GM23248 (cell line): Measurements from ENCODE around the gene MT1G. TPM values are rescaled to one million over a fixed set of nuclear protein-coding genes. Genes with fewer than 3 reads are reported as not detected.

Experiments
- DNase-seq: peaks from one replicate; pipeline ENCODE4 v3.0.0-alpha.2; 2015
- H2AFZ ChIP-seq: fragments of 200-600 bp; sonication (generic); 2 replicates; pipeline ENCODE4 v1.6.1; 2016; ENCODE audit warnings: antibody characterized with exemption
- H3F3A ChIP-seq: fragments of 200-600 bp; sonication (generic); 2 replicates; pipeline ENCODE4 v1.6.1; 2016; ENCODE audit warnings: mild to moderate bottlenecking, antibody characterized with exemption, mixed run types; ENCODE audit not compliant: insufficient read depth
- H3K27ac ChIP-seq: fragments of 200-600 bp; sonication (generic); 2 replicates; pipeline ENCODE4 v1.5.1; 2016; ENCODE audit warnings: mild to moderate bottlenecking
- H3K27me3 ChIP-seq: fragments of 200-600 bp; sonication (generic); replicated peaks from 2 replicates; pipeline ENCODE4 v1.6.1; 2016; ENCODE audit warnings: mild to moderate bottlenecking; ENCODE audit not compliant: insufficient read depth
- H3K36me3 ChIP-seq: fragments of 200-600 bp; sonication (generic); 2 replicates; pipeline ENCODE4 v1.6.1; 2016; ENCODE audit warnings: low read depth, mild to moderate bottlenecking
- H3K4me1 ChIP-seq: fragments of 200-600 bp; sonication (generic); 2 replicates; pipeline ENCODE4 v1.6.1; 2016; ENCODE audit warnings: mild to moderate bottlenecking; ENCODE audit not compliant: insufficient read depth
- H3K4me2 ChIP-seq: fragments of 200-600 bp; sonication (generic); one replicate; pipeline ENCODE4 v1.6.1; 2016; ENCODE audit warnings: mild to moderate bottlenecking; ENCODE audit not compliant: unreplicated experiment
- H3K4me3 ChIP-seq: fragments of 200-600 bp; sonication (generic); 2 replicates; pipeline ENCODE4 v1.5.1; 2016; ENCODE audit warnings: mild to moderate bottlenecking
- H3K79me2 ChIP-seq: fragments of 200-600 bp; sonication (generic); 2 replicates; pipeline ENCODE4 v1.6.1; 2016; ENCODE audit warnings: mild to moderate bottlenecking; ENCODE audit not compliant: insufficient read depth
- H3K9ac ChIP-seq: fragments of 200-600 bp; sonication (generic); 2 replicates; pipeline ENCODE4 v1.6.1; 2016; ENCODE audit warnings: mild to moderate bottlenecking
- H3K9me2 ChIP-seq: fragments of 200-600 bp; sonication (generic); 2 replicates; pipeline ENCODE4 v1.6.1; 2016; ENCODE audit warnings: mixed run types, mild to moderate bottlenecking, moderate library complexity; ENCODE audit not compliant: insufficient read depth
- H3K9me3 ChIP-seq: fragments of 200-600 bp; sonication (generic); one replicate; pipeline ENCODE4 v1.6.1; 2017; ENCODE audit warnings: low read depth
- H4K20me1 ChIP-seq: fragments of 200-600 bp; sonication (generic); 2 replicates; pipeline ENCODE4 v1.6.0; 2016; ENCODE audit not compliant: insufficient read depth
- EZH2 ChIP-seq: fragments of 200-600 bp; sonication (generic); IDR thresholded peaks from 2 replicates; pipeline ENCODE4 v1.6.1; 2018; ENCODE audit warnings: antibody characterized with exemption, mild to moderate bottlenecking; ENCODE audit not compliant: insufficient read depth, poor library complexity, severe bottlenecking
- EZH2phosphoT487 ChIP-seq: fragments of 200-600 bp; sonication (generic); IDR thresholded peaks from 2 replicates; pipeline ENCODE4 v1.6.1; 2018; ENCODE audit warnings: antibody characterized with exemption, moderate library complexity, mild to moderate bottlenecking, low read depth; ENCODE audit not compliant: insufficient read depth
- WGBS, 2 experiments: methylation state at CpG; one replicate each; pipeline ENCODE4 v1.1.6; 2015 to 2017; ENCODE audit warnings: low lambda C conversion rate in 2 of 2, low coverage in 1 of 2; ENCODE audit errors: missing lambda C conversion rate in 2 of 2; 5-methylcytosine and 5-hydroxymethylcytosine counted together
- in situ Hi-C: fragments of 300-500 bp; cut with MboI; formaldehyde crosslinking; loops from 2 replicates; pipeline ENCODE4 v1.15.0; 2020
- polyA plus RNA-seq: library from polyadenylated mRNA; unstranded; fragments of >200 nt; fragmentation: Nextera tagmentation; extraction: Ambion mirVana; gene quantifications from 2 replicates; pipeline ENCODE4 v1.2.1, GENCODE V29; 2016
- total RNA-seq: library from RNA; depleted of rRNA; stranded (reverse); fragments of >200 nt; shearing (Covaris generic); gene quantifications from 2 replicates; pipeline ENCODE4 v1.2.3, GENCODE V29; 2014

The MT1G gene
- total and polyA plus RNA-seq, 2 experiments from 2014 or later: 4.4 TPM; not detected in 1

GRCh38 chr16:56690420-56691122 lies 22.7 kb upstream of the MT1G start:
- H3K9ac ChIP-seq: no peak overlapping the region
- no peaks in the 10 kb centered on the region for H3K9me3 ChIP-seq
- H3K4me2 ChIP-seq: no peak overlapping the region
- no peaks in the 10 kb centered on the region for H4K20me1 ChIP-seq
- no peaks in the 10 kb centered on the region for H3K27me3 ChIP-seq
- in situ Hi-C loops: loop anchor here (10.0 kb wide), 1 partner anchor 116 kb away; no protein-coding TSS in a partner anchor
- H3K9me2 ChIP-seq: no peaks in the 10 kb centered on the region
- peaks cover 9% of the 10 kb centered on the region; the same call in 1 of the 2 replicates for H3K4me1 ChIP-seq
- no peak overlapping the region for H3K27ac ChIP-seq
- H2AFZ ChIP-seq: no peak overlapping the region
- no peak for TF ChIP-seq EZH2phosphoT487
- no peak for TF ChIP-seq EZH2
- no peaks in the 10 kb centered on the region for H3F3A ChIP-seq
- H3K36me3 ChIP-seq: no peaks in the 10 kb centered on the region
- 86 to 87% methylated on average over 4 of the region's 4 CpGs for WGBS, 2 experiments
- H3K79me2 ChIP-seq: no peaks in the 10 kb centered on the region
- DNase-seq: no peak
- no peak overlapping the region for H3K4me3 ChIP-seq

GRCh38 chr16:56689171-56689570 lies 21.3 kb upstream of the MT1G start:
- no peaks in the 10 kb centered on the region for H4K20me1 ChIP-seq
- H3K9me2 ChIP-seq: no peaks in the 10 kb centered on the region
- H3F3A ChIP-seq: no peaks in the 10 kb centered on the region
- TF ChIP-seq EZH2 (no peak), EZH2phosphoT487 (no peak)
- H3K9ac ChIP-seq: no peak overlapping the region
- DNase-seq: peak; percentile 19
- 87 to 91% methylated on average over 3 of the region's 3 CpGs for WGBS, 2 experiments
- H3K36me3 ChIP-seq: no peaks in the 10 kb centered on the region
- no peak overlapping the region for H2AFZ ChIP-seq
- no peak overlapping the region for H3K27ac ChIP-seq
- H3K4me3 ChIP-seq: no peak overlapping the region
- no peaks in the 10 kb centered on the region for H3K79me2 ChIP-seq
- no peaks in the 10 kb centered on the region for H3K9me3 ChIP-seq
- H3K4me2 ChIP-seq: no peak overlapping the region
- H3K4me1 ChIP-seq: peaks cover 9% of the 10 kb centered on the region
- H3K27me3 ChIP-seq: no peaks in the 10 kb centered on the region
- in situ Hi-C loops: no loop called here

GRCh38 chr16:56688762-56689161 lies 20.9 kb upstream of the MT1G start:
- Histone ChIP-seq H3K4me3 (no peak overlapping the region), H3K9ac (no peak overlapping the region), H3K79me2 (no peaks in the 10 kb centered on the region), H2AFZ (no peak overlapping the region), H3K9me2 (no peaks in the 10 kb centered on the region), H3K36me3 (no peaks in the 10 kb centered on the region), H3K27ac (no peak overlapping the region), H3F3A (no peaks in the 10 kb centered on the region), H3K4me2 (no peak overlapping the region), H3K27me3 (no peaks in the 10 kb centered on the region), H3K9me3 (no peaks in the 10 kb centered on the region), H4K20me1 (no peaks in the 10 kb centered on the region), H3K4me1 (peaks cover 9% of the 10 kb centered on the region)
- in situ Hi-C loops: no loop called here
- TF ChIP-seq EZH2phosphoT487 (no peak), EZH2 (no peak)
- WGBS, 2 experiments: 50 to 69% methylated on average over 1 of the region's 1 CpG
- peak; percentile 10 for DNase-seq

GRCh38 chr16:56686758-56687157 lies 18.9 kb upstream of the MT1G start:
- Histone ChIP-seq H3K36me3 (no peaks in the 10 kb centered on the region), H3K9ac (no peak overlapping the region), H3K4me1 (peaks cover 15% of the 10 kb centered on the region), H3K79me2 (no peaks in the 10 kb centered on the region), H3K9me3 (no peaks in the 10 kb centered on the region), H4K20me1 (no peaks in the 10 kb centered on the region), H3K9me2 (no peaks in the 10 kb centered on the region), H3K27ac (no peak overlapping the region), H3K4me2 (no peak overlapping the region), H3K4me3 (no peak overlapping the region), H2AFZ (no peak overlapping the region), H3F3A (no peaks in the 10 kb centered on the region), H3K27me3 (no peaks in the 10 kb centered on the region)
- DNase-seq: no peak
- no peak for TF ChIP-seq EZH2
- TF ChIP-seq EZH2phosphoT487: no peak
- WGBS, 2 experiments: 93 to 95% methylated on average over 7 of the region's 7 CpGs
- in situ Hi-C loops: no loop called here
